ENCODE results near the gene GNAO1. TPM values are rescaled to one million over a fixed set of nuclear protein-coding genes. Genes with fewer than 3 reads are reported as not detected.

Gene GNAO1
- total and polyA plus RNA-seq, 2 of the 13 experiments (the other 11 are each of a cell fraction or from before 2014, with no cell fraction given), result not detected

GRCh38 chr16:56319376-56319775 lies 128.1 kb downstream of the GNAO1 start:
- DNase-seq (ENCODE audit: low spot score) (no peak), ATAC-seq (no peak), FAIRE-seq (no peak)
- H3K4me3 ChIP-seq (replicated peaks in 1 of 3; ENCODE audit: insufficient read depth in 1 of 3, low read depth in 2 of 3, low read length in 3 of 3), result no peak overlapping the region
- intact Hi-C loops (cut with micrococcal nuclease; ENCODE audit: unreplicated experiment), result loop anchor here (5.0 kb wide), 1 partner anchor 117 kb away; no protein-coding TSS in a partner anchor
- H3K27me3 ChIP-seq (ENCODE audit: control insufficient read depth in 1 of 2, insufficient read depth in 2 of 2, low read length in 2 of 2), result peaks cover 3 to 62% of the 10 kb centered on the region in 2 experiments
- POLR2A ChIA-PET, result no interaction called here
- H3K9me3 ChIP-seq (ENCODE audit: low read length), result no peaks in the 10 kb centered on the region
- WGBS (ENCODE audit: low lambda C conversion rate), result no CpG with 5 or more reads among the region's 6 CpGs
- H3K27ac ChIP-seq (ENCODE audit: extremely low read length, insufficient read depth, low read length), result no peak overlapping the region
- H3K9ac ChIP-seq (ENCODE audit: insufficient read depth, low read depth, low read length), result no peak overlapping the region
- in situ Hi-C loops (cut with HindIII; ENCODE audit: extremely low pct_ligation_motif_present, low pct_unique_long_range_greater_than_20kb), result loop anchor here (25.0 kb wide), 1 partner anchor 857 kb away; no protein-coding TSS in a partner anchor
- H3K4me1 ChIP-seq (ENCODE audit: insufficient read depth, low read length), result no peaks in the 10 kb centered on the region
- no peaks in the 10 kb centered on the region for H3K79me2 ChIP-seq (ENCODE audit: insufficient read depth, low read length)
- BruUV-seq (replicated peaks), result no TSS peak
- CTCF ChIA-PET (ENCODE audit: low intra/inter-chr PET ratio, low total read pairs), result interaction anchor here (2.0 kb wide), 1 partner anchor 277 kb away, joined by 16 read pairs; no protein-coding TSS in a partner anchor
- TF ChIP-seq ZNF788 (CRISPR knock-in tag; IDR thresholded peaks at IDR 0.05; ENCODE audit: borderline replicate concordance) (no peak), MNT (IDR thresholded peaks at IDR 0.05) (peak; percentile 82)
- no peaks in the 10 kb centered on the region for H3K36me3 ChIP-seq (replicated peaks in 1 of 2; ENCODE audit: control insufficient read depth in 1 of 2, insufficient read depth in 2 of 2, low read length in 2 of 2)
- no peak overlapping the region for H3K4me2 ChIP-seq (ENCODE audit: low read depth, low read length)
- no peak overlapping the region for H2AFZ ChIP-seq (ENCODE audit: low read length)
- no peaks in the 10 kb centered on the region for H4K20me1 ChIP-seq (ENCODE audit: insufficient read depth, low read length)

GRCh38 chr16:56320056-56320455 lies 128.8 kb downstream of the GNAO1 start:
- TF ChIP-seq ZNF7 (CRISPR knock-in tag; IDR thresholded peaks at IDR 0.05) (no peak), ZNF629 (CRISPR knock-in tag; conservative IDR thresholded peaks at IDR 0.05) (0 out of 2 replicates have a peak, but pooled peaks have one; percentile 14), MIER3 (CRISPR knock-in tag; IDR thresholded peaks at IDR 0.05; ENCODE audit: borderline replicate concordance) (no peak)
- intact Hi-C loops (cut with micrococcal nuclease; ENCODE audit: unreplicated experiment) (no loop called here), in situ Hi-C loops (cut with HindIII; ENCODE audit: extremely low pct_ligation_motif_present, low pct_unique_long_range_greater_than_20kb) (loop anchor here (5.0 to 25.0 kb wide), 2 partner anchors 278 to 858 kb away; no protein-coding TSS in a partner anchor)
- no peaks in the 10 kb centered on the region for H3K36me3 ChIP-seq (replicated peaks in 1 of 2; ENCODE audit: control insufficient read depth in 1 of 2, insufficient read depth in 2 of 2, low read length in 2 of 2)
- H3K9me3 ChIP-seq (ENCODE audit: low read length), result no peaks in the 10 kb centered on the region
- no peak for FAIRE-seq
- ChIA-PET POLR2A (no interaction called here), CTCF (ENCODE audit: low intra/inter-chr PET ratio, low total read pairs) (no interaction called here)
- H2AFZ ChIP-seq (ENCODE audit: low read length), result no peak overlapping the region
- no peaks in the 10 kb centered on the region for H4K20me1 ChIP-seq (ENCODE audit: insufficient read depth, low read length)
- no peak overlapping the region for H3K9ac ChIP-seq (ENCODE audit: insufficient read depth, low read depth, low read length)
- H3K79me2 ChIP-seq (ENCODE audit: insufficient read depth, low read length), result no peaks in the 10 kb centered on the region
- no peak overlapping the region for H3K27ac ChIP-seq (ENCODE audit: extremely low read length, insufficient read depth, low read length)
- BruUV-seq (replicated peaks), result no TSS peak
- no peak overlapping the region for H3K4me3 ChIP-seq (replicated peaks in 1 of 3; ENCODE audit: insufficient read depth in 1 of 3, low read depth in 2 of 3, low read length in 3 of 3)
- H3K4me2 ChIP-seq (ENCODE audit: low read depth, low read length), result no peak overlapping the region
- no peak for DNase-seq (ENCODE audit: low spot score)
- H3K27me3 ChIP-seq (ENCODE audit: control insufficient read depth in 1 of 2, insufficient read depth in 2 of 2, low read length in 2 of 2), result peaks cover 3 to 57% of the 10 kb centered on the region in 2 experiments
- no peaks in the 10 kb centered on the region for H3K4me1 ChIP-seq (ENCODE audit: insufficient read depth, low read length)
- WGBS (ENCODE audit: low lambda C conversion rate), result 0% methylated on average over 7 of the region's 8 CpGs
- no peak for ATAC-seq

All from HepG2 (cell line).